Parathyroid adenoma (tissue), 2 donors: ENCODE data around the gene CFTR.

ENCODE experiments used
- H2AFZ ChIP-seq: fragments of 300-600 bp; sonication (generic); one replicate; pipeline ENCODE4 v1.7.0; 2017; ENCODE audit warnings: antibody characterized with exemption, mild to moderate bottlenecking
- H3K27ac ChIP-seq: fragments of 300-600 bp; sonication (generic); one replicate; pipeline ENCODE4 v1.7.0; 2017
- H3K27me3 ChIP-seq: fragments of 300-600 bp; sonication (generic); one replicate; pipeline ENCODE4 v1.7.0; 2017; ENCODE audit warnings: low read length; ENCODE audit not compliant: control insufficient read depth, insufficient read depth
- H3K36me3 ChIP-seq: fragments of 300-600 bp; sonication (generic); one replicate; pipeline ENCODE4 v1.7.0; 2017; ENCODE audit warnings: low read length; ENCODE audit not compliant: control insufficient read depth, insufficient read depth
- H3K4me1 ChIP-seq: fragments of 300-600 bp; sonication (generic); one replicate; pipeline ENCODE4 v1.7.0; 2017; ENCODE audit warnings: control low read depth
- H3K4me2 ChIP-seq: fragments of 300-600 bp; sonication (generic); one replicate; pipeline ENCODE4 v1.7.0; 2017; ENCODE audit warnings: low read length
- H3K4me3 ChIP-seq: fragments of 300-600 bp; sonication (generic); one replicate; pipeline ENCODE4 v1.7.0; 2017; ENCODE audit warnings: low read depth, low read length
- H3K79me2 ChIP-seq: fragments of 300-600 bp; sonication (generic); one replicate; pipeline ENCODE4 v1.7.0; 2017; ENCODE audit warnings: control low read depth
- H3K9ac ChIP-seq: fragments of 300-600 bp; sonication (generic); one replicate; pipeline ENCODE4 v1.7.0; 2017; ENCODE audit warnings: mild to moderate bottlenecking
- H3K9me3 ChIP-seq: fragments of 300-600 bp; sonication (generic); one replicate; pipeline ENCODE4 v1.7.0; 2017; ENCODE audit warnings: low read length; ENCODE audit not compliant: control insufficient read depth
- TF ChIP-seq, protein P1 (sequence below): fragments of 300-600 bp; sonication (generic); IDR thresholded peaks from one replicate; pipeline ENCODE4 v1.7.0; 2017; ENCODE audit warnings: antibody characterized with exemption, mild to moderate bottlenecking
- donor health status: primary hyperparathyroidism.

CFTR gene

DNA sequence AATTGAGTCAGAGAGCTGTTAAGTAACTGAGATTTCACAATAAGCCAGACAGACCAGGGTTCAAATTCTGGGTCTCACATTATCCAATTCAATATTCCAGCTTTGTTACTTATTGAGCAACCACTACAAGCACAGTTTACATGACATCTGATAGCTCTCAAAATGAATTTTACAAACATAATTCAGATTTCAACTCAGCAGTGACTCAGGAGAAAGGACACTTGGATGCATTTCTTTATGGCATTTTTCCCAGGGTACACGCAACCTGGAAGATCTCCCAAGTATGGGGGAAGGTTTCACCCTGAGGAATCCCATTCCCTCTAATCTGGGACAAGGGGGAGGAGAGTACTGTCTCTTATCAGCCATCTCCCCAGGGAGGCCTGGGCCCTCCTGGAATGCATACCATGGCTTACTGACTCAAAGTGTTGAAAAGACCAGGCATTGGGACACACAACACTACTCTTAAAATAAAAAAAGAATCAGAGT is 102.4 kb downstream of the CFTR start:
- Histone ChIP-seq H3K9ac (no peak overlapping the region), H3K9me3 (no peaks in the 10 kb centered on the region), H3K4me3 (no peak overlapping the region), H3K36me3 (no peaks in the 10 kb centered on the region), H2AFZ (no peak overlapping the region), H3K27me3 (no peaks in the 10 kb centered on the region), H3K79me2 (no peaks in the 10 kb centered on the region), H3K27ac (no peak overlapping the region), H3K4me2 (no peak overlapping the region), H3K4me1 (peaks cover 6% of the 10 kb centered on the region)
- TF ChIP-seq, protein P1, sequence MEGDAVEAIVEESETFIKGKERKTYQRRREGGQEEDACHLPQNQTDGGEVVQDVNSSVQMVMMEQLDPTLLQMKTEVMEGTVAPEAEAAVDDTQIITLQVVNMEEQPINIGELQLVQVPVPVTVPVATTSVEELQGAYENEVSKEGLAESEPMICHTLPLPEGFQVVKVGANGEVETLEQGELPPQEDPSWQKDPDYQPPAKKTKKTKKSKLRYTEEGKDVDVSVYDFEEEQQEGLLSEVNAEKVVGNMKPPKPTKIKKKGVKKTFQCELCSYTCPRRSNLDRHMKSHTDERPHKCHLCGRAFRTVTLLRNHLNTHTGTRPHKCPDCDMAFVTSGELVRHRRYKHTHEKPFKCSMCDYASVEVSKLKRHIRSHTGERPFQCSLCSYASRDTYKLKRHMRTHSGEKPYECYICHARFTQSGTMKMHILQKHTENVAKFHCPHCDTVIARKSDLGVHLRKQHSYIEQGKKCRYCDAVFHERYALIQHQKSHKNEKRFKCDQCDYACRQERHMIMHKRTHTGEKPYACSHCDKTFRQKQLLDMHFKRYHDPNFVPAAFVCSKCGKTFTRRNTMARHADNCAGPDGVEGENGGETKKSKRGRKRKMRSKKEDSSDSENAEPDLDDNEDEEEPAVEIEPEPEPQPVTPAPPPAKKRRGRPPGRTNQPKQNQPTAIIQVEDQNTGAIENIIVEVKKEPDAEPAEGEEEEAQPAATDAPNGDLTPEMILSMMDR, result no peak

DNA sequence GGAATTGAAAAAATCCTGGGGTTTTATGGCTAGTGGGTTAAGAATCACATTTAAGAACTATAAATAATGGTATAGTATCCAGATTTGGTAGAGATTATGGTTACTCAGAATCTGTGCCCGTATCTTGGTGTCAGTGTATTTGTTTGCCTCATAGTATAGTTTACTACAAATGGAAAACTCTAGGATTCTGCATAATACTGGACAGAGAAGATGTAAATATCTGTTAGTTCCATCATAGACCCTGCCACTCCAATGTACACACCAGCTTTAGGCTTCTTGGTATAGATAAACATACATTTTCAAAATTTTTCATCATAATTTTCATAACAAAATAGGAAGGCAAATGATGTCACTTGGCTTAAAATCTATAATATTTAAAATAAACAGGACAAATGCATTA is 108.1 kb downstream of the CFTR start:
- Histone ChIP-seq H2AFZ (no peak overlapping the region), H3K9ac (no peak overlapping the region), H3K79me2 (no peaks in the 10 kb centered on the region), H3K4me3 (no peak overlapping the region), H3K27me3 (no peaks in the 10 kb centered on the region), H3K9me3 (no peaks in the 10 kb centered on the region), H3K4me2 (no peak overlapping the region), H3K4me1 (no peaks in the 10 kb centered on the region), H3K27ac (no peak overlapping the region), H3K36me3 (no peaks in the 10 kb centered on the region)
- TF ChIP-seq, protein P1, result no peak

DNA sequence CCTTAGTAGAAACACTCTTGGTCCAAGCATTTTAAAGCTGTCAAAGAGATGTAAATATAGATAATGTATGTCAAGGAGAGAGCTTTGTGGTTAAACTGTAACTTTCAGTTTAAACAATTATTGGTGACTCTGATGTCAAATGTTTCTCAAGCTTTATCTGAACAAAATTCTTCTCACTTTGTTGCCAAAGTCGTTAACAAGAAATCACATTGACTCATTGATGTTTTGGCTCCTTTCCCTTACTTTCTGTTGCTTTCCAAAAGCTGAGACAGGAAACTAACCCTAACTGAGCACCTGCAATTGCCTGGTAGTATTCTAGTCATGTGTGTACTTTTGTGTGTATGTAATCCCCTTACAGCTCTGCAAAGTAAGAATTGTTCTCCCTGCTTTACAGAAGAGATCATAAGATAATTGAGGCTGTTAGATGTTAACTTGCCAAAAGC is 108.5 kb downstream of the CFTR start:
- TF ChIP-seq, protein P1, result no peak

DNA sequence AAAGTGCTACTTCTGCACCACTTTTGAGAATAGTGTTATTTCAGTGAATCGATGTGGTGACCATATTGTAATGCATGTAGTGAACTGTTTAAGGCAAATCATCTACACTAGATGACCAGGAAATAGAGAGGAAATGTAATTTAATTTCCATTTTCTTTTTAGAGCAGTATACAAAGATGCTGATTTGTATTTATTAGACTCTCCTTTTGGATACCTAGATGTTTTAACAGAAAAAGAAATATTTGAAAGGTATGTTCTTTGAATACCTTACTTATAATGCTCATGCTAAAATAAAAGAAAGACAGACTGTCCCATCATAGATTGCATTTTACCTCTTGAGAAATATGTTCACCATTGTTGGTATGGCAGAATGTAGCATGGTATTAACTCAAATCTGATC is 110.4 kb downstream of the CFTR start:
- Histone ChIP-seq H3K4me2 (no peak overlapping the region), H3K27ac (no peak overlapping the region), H3K36me3 (no peaks in the 10 kb centered on the region), H3K4me1 (no peaks in the 10 kb centered on the region), H3K79me2 (no peaks in the 10 kb centered on the region), H3K4me3 (no peak overlapping the region), H2AFZ (no peak overlapping the region), H3K9me3 (no peaks in the 10 kb centered on the region), H3K27me3 (no peaks in the 10 kb centered on the region), H3K9ac (no peak overlapping the region)
- TF ChIP-seq, protein P1, result no peak

More for the DNA sequence above, 108.5 kb downstream of the CFTR start:
- Histone ChIP-seq H3K9me3 (no peaks in the 10 kb centered on the region), H3K27ac (no peak overlapping the region), H3K9ac (no peak overlapping the region), H3K4me1 (no peaks in the 10 kb centered on the region), H3K27me3 (no peaks in the 10 kb centered on the region), H3K79me2 (no peaks in the 10 kb centered on the region), H3K36me3 (no peaks in the 10 kb centered on the region), H3K4me3 (no peak overlapping the region), H2AFZ (no peak overlapping the region), H3K4me2 (no peak overlapping the region)

DNA sequence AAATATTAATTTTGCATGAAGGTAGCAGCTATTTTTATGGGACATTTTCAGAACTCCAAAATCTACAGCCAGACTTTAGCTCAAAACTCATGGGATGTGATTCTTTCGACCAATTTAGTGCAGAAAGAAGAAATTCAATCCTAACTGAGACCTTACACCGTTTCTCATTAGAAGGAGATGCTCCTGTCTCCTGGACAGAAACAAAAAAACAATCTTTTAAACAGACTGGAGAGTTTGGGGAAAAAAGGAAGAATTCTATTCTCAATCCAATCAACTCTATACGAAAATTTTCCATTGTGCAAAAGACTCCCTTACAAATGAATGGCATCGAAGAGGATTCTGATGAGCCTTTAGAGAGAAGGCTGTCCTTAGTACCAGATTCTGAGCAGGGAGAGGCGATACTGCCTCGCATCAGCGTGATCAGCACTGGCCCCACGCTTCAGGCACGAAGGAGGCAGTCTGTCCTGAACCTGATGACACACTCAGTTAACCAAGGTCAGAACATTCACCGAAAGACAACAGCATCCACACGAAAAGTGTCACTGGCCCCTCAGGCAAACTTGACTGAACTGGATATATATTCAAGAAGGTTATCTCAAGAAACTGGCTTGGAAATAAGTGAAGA is 112.3 kb downstream of the CFTR start:
- Histone ChIP-seq H3K9ac (no peak overlapping the region), H3K9me3 (no peaks in the 10 kb centered on the region), H3K27me3 (no peaks in the 10 kb centered on the region), H3K36me3 (no peaks in the 10 kb centered on the region), H3K27ac (no peak overlapping the region), H2AFZ (no peak overlapping the region), H3K4me2 (no peak overlapping the region), H3K4me3 (no peak overlapping the region), H3K79me2 (no peaks in the 10 kb centered on the region), H3K4me1 (no peaks in the 10 kb centered on the region)
- TF ChIP-seq, protein P1, result no peak
